ENCODE measurements around the gene BIN2. TPM values are rescaled to one million over a fixed set of nuclear protein-coding genes. Genes with fewer than 3 reads are reported as not detected.

Gene BIN2
- 100 to 1,000 TPM; 240 to 248 TPM for total RNA-seq

GRCh38 chr12:51323966-51324895, at the start of gene BIN2:
Gene BIN2, minus strand, starts transcription at chr12:51324174. Its CDS starts 72 bp downstream, at chr12:51324102.

GRCh38 chr12:51346581-51346980, 22.6 kb upstream of the BIN2 start, which contains the start of gene CELA1:
Gene CELA1, minus strand, starts transcription at chr12:51346679. Its CDS starts 41 bp downstream, at chr12:51346638.

GRCh38 chr12:51270067-51270950, 53.7 kb downstream of the BIN2 start, which contains the start of gene SMAGP:
Gene SMAGP, minus strand, starts transcription at chr12:51270415. Its CDS starts 1,137 bp downstream, at chr12:51269278.

GRCh38 chr12:51238510-51239334, 85.3 kb downstream of the BIN2 start, which contains the start of gene DAZAP2:
Gene DAZAP2, plus strand, starts transcription at chr12:51238826. Its CDS starts 82 bp downstream, at chr12:51238908.

Other genes starting within 250 kb of the BIN2 start
- 10 to 100 TPM; 13.7 to 17.5 TPM for gene CSRNP2, start 240.6 kb downstream of the BIN2 start, total RNA-seq
- 10 to 100 TPM; 33.6 to 37.9 TPM for gene TFCP2, start 151.0 kb downstream of the BIN2 start, total RNA-seq
- gene POU6F1, start 106.1 kb downstream of the BIN2 start, total RNA-seq, result 1 to 10 TPM; 3.7 to 5.8 TPM
- 100 to 1,000 TPM; 232 to 242 TPM for gene DAZAP2, start 85.3 kb downstream of the BIN2 start, total RNA-seq
- gene SMAGP, start 53.8 kb downstream of the BIN2 start, total RNA-seq, result 1 to 10 TPM; 2.6 to 3.1 TPM
- gene CELA1, start 22.5 kb upstream of the BIN2 start, total RNA-seq, result under 1 TPM; 0.23 to 0.51 TPM
- gene GALNT6, start 67.2 kb upstream of the BIN2 start, total RNA-seq, result 10 to 100 TPM; 15.4 to 16.3 TPM
- 10 to 100 TPM in 1 of 2 experiments, 1 to 10 TPM in 1; 9.2 to 11.4 TPM for gene SLC4A8, start 100.7 kb upstream of the BIN2 start, total RNA-seq